Measurements from ENCODE around the gene ADD2.
"Not testable (repeated sequence)": the region's sequence is repeated elsewhere in the genome, so short reads cannot be mapped to it uniquely, and the experiment has no call there.

Gene ADD2

DNA sequence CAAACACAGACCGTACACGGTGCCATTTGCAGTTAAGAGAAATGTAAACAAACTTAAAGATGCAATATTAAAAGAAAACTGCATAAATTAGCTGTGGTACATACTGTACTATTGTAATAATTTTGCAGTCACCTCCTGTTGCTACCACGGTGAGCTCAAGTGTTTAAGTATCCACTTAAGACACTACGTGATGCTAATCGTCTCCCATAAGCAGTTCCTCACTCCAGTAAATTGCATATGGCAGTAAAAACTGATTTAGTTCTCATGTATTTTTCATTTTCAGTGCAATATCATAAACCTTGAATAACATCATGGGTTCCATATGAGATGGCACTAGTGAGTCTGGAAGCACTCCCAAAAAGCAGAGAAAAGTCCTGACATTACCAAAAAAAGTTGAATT lies 38.0 kb upstream of the ADD2 start:
- no peaks in the 10 kb centered on the region for H3K36me3 ChIP-seq
- H3K4me2 ChIP-seq = no peak overlapping the region
- no peak for TF ChIP-seq Cebpa-rat (IDR thresholded peaks at IDR 0.05)
- H3K27me3 ChIP-seq = no peaks in the 10 kb centered on the region
- H3K9me3 ChIP-seq (replicated peaks in 1 of 11) = peaks cover 0 to 6% (median 0%) of the 10 kb centered on the region in 11 experiments; a peak in 3 of 22 replicates
- H3K27ac ChIP-seq = no peak overlapping the region
- no peak overlapping the region for H3K4me3 ChIP-seq
- no peaks in the 10 kb centered on the region for H3K4me1 ChIP-seq
- H3K9ac ChIP-seq = no peak overlapping the region
- H4K20me1 ChIP-seq = no peaks in the 10 kb centered on the region

DNA sequence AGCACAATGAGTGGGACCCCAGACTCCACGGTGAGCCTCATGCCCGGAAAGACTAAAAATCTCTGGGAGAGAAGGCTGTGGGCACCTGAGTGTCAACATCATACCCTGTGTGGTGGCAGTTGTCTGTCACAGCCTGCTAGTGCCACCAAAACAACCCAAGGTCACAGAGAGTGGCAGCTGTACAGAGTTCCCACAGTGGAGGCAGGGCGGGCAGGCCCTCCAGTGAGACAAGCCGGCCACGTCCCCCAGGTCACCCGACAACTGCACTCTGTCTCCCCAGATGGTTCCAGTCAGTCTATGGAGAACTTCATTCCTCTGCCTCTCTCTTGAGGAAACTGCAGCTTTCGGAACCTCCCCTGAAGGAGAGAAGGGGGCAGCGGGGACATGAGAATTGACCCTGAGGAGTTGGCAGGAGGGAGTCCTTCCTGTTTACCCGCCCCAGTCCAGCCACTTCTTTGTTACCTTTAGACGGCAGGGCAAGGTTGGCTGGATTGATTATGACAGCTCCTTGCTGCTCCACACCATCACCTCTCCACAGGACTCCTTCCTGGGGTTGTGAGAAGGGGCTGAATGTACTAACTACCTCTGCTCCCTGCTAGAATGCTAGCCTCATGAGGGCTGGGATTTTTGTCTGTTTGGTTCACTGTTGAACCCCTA lies 33.7 kb upstream of the ADD2 start:
- H3K9ac ChIP-seq = no peak overlapping the region
- H3K27me3 ChIP-seq = no peaks in the 10 kb centered on the region
- no peak overlapping the region for H3K27ac ChIP-seq
- H3K4me3 ChIP-seq = no peak overlapping the region
- H3K4me2 ChIP-seq = no peak overlapping the region
- no peak for TF ChIP-seq Cebpa-rat (IDR thresholded peaks at IDR 0.05)
- H3K9me3 ChIP-seq (replicated peaks in 1 of 11) = peaks cover 18 to 36% (median 23%) of the 10 kb centered on the region in 11 experiments
- H3K36me3 ChIP-seq = no peaks in the 10 kb centered on the region
- peaks cover 0 to 15% (median 4%) of the 10 kb centered on the region in 10 experiments; a peak in 9 of 20 replicates for H3K4me1 ChIP-seq
- H4K20me1 ChIP-seq = no peaks in the 10 kb centered on the region

DNA sequence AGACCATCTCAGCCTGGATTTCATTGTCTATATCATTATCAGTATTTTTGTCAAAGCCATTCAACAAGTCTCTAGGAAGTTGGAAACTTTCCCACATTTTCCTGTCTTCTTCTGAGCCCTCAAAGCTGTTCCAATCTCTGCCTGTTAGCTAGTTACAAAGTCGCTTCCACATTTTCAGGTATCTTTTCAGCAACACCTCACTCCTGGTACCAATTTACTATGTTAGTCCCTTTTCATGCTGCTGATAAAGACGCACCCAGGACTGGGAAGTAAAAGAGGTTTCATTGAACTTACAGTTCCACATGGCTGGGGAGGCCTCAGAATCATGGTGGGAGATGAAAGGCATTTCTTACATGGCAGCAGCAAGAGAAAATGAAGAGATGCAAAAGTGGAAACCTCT lies 31.7 kb upstream of the ADD2 start:
- no peaks in the 10 kb centered on the region for H4K20me1 ChIP-seq
- no peaks in the 10 kb centered on the region for H3K36me3 ChIP-seq
- no peak overlapping the region for H3K27ac ChIP-seq
- peaks cover 16 to 36% (median 22%) of the 10 kb centered on the region in 11 experiments for H3K9me3 ChIP-seq (replicated peaks in 1 of 11)
- no peak overlapping the region for H3K9ac ChIP-seq
- H3K4me2 ChIP-seq = no peak overlapping the region
- H3K4me1 ChIP-seq = peaks cover 0 to 35% (median 8%) of the 10 kb centered on the region in 10 experiments; a peak in 9 of 20 replicates
- H3K27me3 ChIP-seq = no peaks in the 10 kb centered on the region
- TF ChIP-seq Cebpa-rat (IDR thresholded peaks at IDR 0.05) = no peak
- no peak overlapping the region for H3K4me3 ChIP-seq

DNA sequence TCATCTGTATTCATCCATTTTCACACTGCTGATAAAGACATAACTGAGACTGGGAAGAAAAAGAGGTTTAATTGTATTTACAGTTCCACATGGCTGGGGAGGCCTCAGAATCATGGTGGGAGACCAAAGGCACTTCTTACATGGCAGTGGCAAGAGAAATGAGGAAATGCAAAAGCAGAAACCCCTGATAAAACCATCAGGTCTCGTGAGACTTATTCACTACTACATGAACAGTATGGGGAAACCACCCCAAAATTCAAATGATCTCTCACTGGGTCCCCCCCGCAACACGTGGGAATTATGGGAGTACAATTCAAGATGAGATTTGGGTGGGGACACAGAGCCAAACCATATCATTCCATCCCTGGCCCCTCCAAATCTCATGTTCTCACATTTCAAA lies 30.0 kb upstream of the ADD2 start:
- not testable (repeated sequence) for H3K27me3 ChIP-seq, H3K4me3 ChIP-seq, H4K20me1 ChIP-seq, H3K9ac ChIP-seq, H3K36me3 ChIP-seq
- Histone ChIP-seq H3K9me3 (replicated peaks in 1 of 11) (peaks cover 13 to 36% (median 22%) of the 10 kb centered on the region in 11 experiments), H3K4me2 (peak overlapping the region in 5 of 11 experiments; percentile 13 to 81 (median 31); a peak in 9 of 22 replicates), H3K27ac (peak overlapping the region in 4 of 11 experiments; percentile 23 to 56 (median 50); a peak in 6 of 22 replicates), H3K4me1 (peaks cover 0 to 51% (median 22%) of the 10 kb centered on the region in 10 experiments; a peak in 14 of 20 replicates)

DNA sequence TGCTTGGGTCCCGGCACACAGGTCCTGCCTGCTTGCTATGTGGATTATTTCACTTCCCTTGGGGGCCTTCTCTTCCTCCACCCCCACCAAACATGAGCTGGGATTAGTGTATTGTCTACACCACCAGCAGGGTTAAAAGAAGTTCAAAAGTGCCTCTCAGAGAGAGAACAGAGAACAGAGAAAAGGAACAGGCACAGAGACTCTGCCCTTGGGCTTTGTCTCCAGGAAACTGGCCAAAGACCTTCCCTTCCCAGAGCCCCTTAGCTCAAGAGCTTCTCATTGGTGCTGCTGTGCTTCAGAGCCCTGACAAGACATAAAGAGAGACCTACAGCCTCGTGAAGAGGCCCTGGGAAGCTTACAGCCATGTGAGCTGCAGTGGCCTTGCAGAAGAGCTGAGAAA lies 29.5 kb upstream of the ADD2 start:
- H4K20me1 ChIP-seq = no peaks in the 10 kb centered on the region
- no peak overlapping the region for H3K9ac ChIP-seq
- H3K9me3 ChIP-seq (replicated peaks in 1 of 11) = peaks cover 13 to 36% (median 22%) of the 10 kb centered on the region in 11 experiments
- H3K4me3 ChIP-seq = no peak overlapping the region
- TF ChIP-seq Cebpa-rat (IDR thresholded peaks at IDR 0.05) = no peak
- H3K4me2 ChIP-seq = peak overlapping the region in 5 of 11 experiments; percentile 13 to 81 (median 31); a peak in 9 of 22 replicates
- H3K36me3 ChIP-seq = no peaks in the 10 kb centered on the region
- H3K27me3 ChIP-seq = no peaks in the 10 kb centered on the region
- peaks cover 0 to 56% (median 27%) of the 10 kb centered on the region in 10 experiments; a peak in 14 of 20 replicates for H3K4me1 ChIP-seq
- H3K27ac ChIP-seq = peak overlapping the region in 6 of 11 experiments; percentile 1 to 56 (median 43); a peak in 9 of 22 replicates

DNA sequence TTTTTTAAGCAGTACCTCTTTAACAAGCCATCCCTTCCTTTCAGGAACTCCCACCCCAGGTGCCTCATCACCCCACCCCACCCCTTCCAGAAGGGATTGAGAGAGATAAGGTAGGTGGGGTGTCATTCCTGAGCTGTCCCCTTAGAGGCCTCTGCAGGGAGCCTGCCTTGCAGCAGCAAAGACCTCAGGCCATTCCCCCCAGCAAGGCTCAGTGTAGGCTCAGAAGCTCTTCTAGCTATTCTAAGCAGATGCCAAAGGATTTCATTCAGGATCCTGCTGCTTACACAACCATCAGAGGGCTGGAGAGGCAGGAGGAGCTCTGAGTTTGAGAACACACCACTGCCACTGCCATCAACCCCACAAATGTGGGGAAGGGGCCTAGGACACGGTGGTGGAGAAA lies 28.3 kb upstream of the ADD2 start:
- Histone ChIP-seq H3K4me1 (peaks cover 0 to 68% (median 33%) of the 10 kb centered on the region in 10 experiments; a peak in 14 of 20 replicates), H3K4me3 (no peak overlapping the region), H3K9me3 (replicated peaks in 1 of 11) (peaks cover 13 to 36% (median 22%) of the 10 kb centered on the region in 11 experiments), H3K36me3 (no peaks in the 10 kb centered on the region), H4K20me1 (no peaks in the 10 kb centered on the region), H3K27me3 (no peaks in the 10 kb centered on the region), H3K9ac (no peak overlapping the region), H3K4me2 (peak overlapping the region in 3 of 11 experiments; percentile 3 to 81 (median 80); a peak in 3 of 22 replicates), H3K27ac (peak overlapping the region in 1 of 11 experiments; percentile 14; a peak in 1 of 22 replicates)
- TF ChIP-seq Cebpa-rat (IDR thresholded peaks at IDR 0.05) = no peak

DNA sequence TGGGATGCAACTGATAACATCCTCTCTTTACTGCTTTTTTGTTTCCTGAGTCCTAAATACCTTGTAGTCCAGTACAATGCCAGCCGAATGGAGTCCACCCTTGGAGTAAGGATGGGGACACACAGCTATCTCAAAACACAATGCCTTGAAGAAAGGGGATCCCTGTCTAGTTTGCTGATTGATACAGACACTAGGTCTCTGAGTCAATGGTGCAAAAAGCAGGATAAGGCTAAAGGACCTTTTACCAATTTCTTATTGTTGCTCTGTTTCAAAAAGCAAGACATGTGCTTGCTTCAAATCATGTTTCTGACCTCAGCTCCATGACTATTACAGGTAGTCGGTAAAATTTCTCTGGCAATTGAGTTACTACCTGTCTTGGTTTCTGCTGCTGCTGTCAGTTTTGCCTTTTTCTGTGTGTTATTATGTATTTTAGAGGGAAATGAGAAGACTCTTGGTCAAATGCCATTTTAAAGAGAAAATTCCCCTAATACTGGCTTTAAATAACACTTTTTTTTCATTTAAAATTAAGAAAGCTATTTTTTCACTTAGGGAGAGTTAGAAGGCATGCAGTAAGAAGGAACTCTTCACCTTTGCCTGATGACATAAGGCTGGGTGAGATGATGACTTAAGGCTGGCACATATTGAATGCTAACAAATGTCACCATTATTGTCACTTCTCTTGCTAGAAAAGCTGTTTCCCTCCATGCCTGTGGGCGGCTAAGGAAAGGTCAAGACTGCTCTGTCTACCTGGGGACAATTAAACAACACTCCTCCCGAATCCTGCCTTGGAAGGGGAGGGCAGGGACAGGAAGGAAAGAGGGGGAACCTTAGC lies 27.4 kb upstream of the ADD2 start:
- Histone ChIP-seq H3K4me1 (peaks cover 0 to 70% (median 33%) of the 10 kb centered on the region in 10 experiments; a peak in 14 of 20 replicates), H3K4me3 (no peak overlapping the region), H3K36me3 (no peaks in the 10 kb centered on the region), H3K9ac (no peak overlapping the region), H3K4me2 (peak overlapping the region in 5 of 11 experiments; percentile 4 to 86 (median 80); a peak in 7 of 22 replicates), H3K27ac (peak overlapping the region in 2 of 11 experiments; percentile 24 to 36; a peak in 3 of 22 replicates), H3K27me3 (peaks cover 0 to 4% (median under 1%) of the 10 kb centered on the region in 11 experiments; a peak in 10 of 22 replicates), H3K9me3 (replicated peaks in 1 of 11) (peaks cover 13 to 28% (median 19%) of the 10 kb centered on the region in 11 experiments), H4K20me1 (no peaks in the 10 kb centered on the region)
- TF ChIP-seq Cebpa-rat (IDR thresholded peaks at IDR 0.05) = no peak

DNA sequence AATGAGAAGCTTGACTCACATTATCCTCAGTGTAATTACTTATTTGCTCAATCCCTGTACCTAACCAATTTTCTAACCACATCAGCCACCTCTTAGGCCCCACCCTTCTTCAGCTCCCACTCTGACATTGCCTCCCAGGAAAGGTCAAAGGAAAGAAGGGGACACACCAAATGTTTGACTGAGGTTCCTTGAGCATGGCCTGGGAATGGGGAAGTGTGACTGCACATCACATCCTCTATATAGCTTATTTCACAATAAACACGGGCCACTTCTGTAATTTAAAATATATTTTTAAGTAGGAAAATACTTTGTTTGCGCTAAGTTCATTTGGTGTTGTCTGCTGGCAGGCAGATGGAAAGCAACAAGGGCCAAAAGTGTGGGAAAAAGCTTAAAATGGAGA lies 25.4 kb upstream of the ADD2 start:
- H3K9ac ChIP-seq = peak overlapping the region in 5 of 11 experiments; percentile 45 to 62 (median 49); a peak in 9 of 22 replicates
- H4K20me1 ChIP-seq = no peaks in the 10 kb centered on the region
- peak in 8 of 11 experiments; percentile 22 to 88 (median 62); a peak in 12 of 22 replicates for TF ChIP-seq Cebpa-rat (IDR thresholded peaks at IDR 0.05)
- peaks cover 0 to 74% (median 33%) of the 10 kb centered on the region in 10 experiments; a peak in 14 of 20 replicates for H3K4me1 ChIP-seq
- H3K36me3 ChIP-seq = no peaks in the 10 kb centered on the region
- peaks cover 0 to 12% (median 7%) of the 10 kb centered on the region in 11 experiments; a peak in 16 of 22 replicates for H3K27me3 ChIP-seq
- H3K27ac ChIP-seq = peak overlapping the region in 7 of 11 experiments; percentile 53 to 88 (median 81); a peak in 14 of 22 replicates
- H3K4me3 ChIP-seq = no peak overlapping the region; a peak in 1 of 20 replicates
- peak overlapping the region in 8 of 11 experiments; percentile 2 to 86 (median 76); a peak in 14 of 22 replicates for H3K4me2 ChIP-seq
- H3K9me3 ChIP-seq (replicated peaks in 1 of 11) = peaks cover 0 to 9% (median 0%) of the 10 kb centered on the region in 11 experiments; a peak in 4 of 22 replicates
